Measurements from ENCODE around the gene SORD.
"Not testable (repeated sequence)": the region's sequence is repeated elsewhere in the genome, so short reads cannot be mapped to it uniquely, and the experiment has no call there.

The SORD gene

DNA sequence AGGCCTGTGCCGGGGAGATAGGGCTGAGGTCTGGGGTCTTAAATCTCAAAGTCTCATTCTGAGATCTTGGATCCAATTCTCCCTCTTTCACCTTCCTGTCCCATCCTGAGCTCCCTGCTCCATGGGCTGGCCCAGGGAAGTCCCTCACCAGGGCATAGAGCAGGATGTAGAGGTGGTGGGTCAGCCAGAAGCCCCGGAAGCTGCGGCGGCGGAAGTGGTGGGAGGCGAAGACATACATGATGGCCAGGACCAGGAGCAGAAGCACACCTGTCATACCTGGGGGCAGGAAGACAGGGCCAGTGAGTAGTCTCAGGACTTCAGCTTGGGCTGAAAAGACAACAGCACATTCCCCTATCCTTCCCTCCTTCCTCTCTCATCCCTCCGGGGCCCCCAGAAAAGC, 74.5 kb downstream of the SORD start:
- DNase-seq (ENCODE audit: low read depth), result no peak

GRCh38 chr15:45099549-45100165, 76.7 kb downstream of the SORD start:
- DNase-seq (ENCODE audit: low read depth), result no peak

DNA sequence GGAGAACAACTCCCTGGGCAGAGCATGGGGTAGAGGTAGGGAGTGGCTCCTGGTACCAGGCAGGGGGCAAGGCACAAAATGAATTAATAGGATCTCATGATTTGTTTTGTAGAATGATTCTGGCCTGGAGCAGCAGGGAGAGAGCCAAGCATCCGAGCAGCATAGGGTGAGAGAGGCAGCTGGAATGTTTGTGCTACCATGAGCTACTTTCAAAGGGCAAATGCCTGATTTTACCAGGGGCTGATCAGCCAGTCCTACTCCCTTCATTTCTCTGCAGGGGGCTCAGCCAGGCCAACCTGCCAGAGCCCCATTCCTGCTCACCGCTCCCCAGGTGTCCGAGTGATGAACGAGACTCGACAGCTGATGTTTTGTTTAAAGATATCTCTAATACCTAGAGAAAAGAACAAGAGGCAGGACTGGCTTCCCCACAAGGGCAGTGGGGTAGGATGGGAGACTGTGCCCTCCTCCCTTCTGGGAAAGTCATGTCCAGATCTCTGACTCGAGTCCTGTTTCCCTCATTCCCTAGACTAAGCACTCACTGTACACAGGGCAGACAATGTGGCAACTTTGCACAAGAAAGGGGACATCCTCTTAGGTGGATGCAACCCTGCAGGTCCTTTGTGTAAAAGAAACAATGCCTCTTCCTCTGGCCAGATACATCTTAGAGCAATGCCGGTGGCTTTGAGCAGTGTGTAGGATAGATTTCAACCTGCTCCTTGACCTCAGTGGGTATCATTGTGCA, 78.1 kb downstream of the SORD start:
- DNase-seq (ENCODE audit: low read depth), result no peak

- DNase-seq (ENCODE audit: low read depth), result no peak
Measured at GRCh38 chr15:45101749-45102148, 78.8 kb downstream of the SORD start.

- DNase-seq (ENCODE audit: low read depth), result no peak
Measured at GRCh38 chr15:45102226-45102625, 79.2 kb downstream of the SORD start.

GRCh38 chr15:45104170-45104569, 81.2 kb downstream of the SORD start:
- DNase-seq (ENCODE audit: low read depth), result not testable (repeated sequence)

DNA sequence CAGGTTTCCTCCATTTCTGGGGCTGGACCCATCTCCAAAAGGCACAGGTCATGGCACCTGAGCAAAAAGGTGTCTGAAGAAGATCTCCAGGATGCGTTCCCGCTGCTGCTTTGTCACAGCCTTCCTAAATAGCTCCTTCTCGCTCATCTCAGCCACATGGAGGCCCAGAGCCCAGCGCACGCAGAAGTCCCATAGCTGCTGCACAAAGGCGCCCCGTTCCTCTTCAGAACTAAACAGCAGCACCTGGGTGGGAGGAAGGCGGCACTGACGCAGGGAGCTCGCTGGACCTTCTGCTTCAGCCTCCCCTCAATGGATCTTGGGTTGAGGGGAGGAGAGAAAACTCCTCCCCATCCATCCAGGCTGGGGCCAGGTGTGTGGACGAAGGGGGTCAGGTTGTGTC, 82.6 kb downstream of the SORD start:
- DNase-seq (ENCODE audit: low read depth), result no peak

GRCh38 chr15:45106002-45106790, 83.2 kb downstream of the SORD start:
- DNase-seq (ENCODE audit: low read depth), result no peak

- no peak for DNase-seq (ENCODE audit: low read depth)
Measured at GRCh38 chr15:45107941-45108630, 85.1 kb downstream of the SORD start.

DNA sequence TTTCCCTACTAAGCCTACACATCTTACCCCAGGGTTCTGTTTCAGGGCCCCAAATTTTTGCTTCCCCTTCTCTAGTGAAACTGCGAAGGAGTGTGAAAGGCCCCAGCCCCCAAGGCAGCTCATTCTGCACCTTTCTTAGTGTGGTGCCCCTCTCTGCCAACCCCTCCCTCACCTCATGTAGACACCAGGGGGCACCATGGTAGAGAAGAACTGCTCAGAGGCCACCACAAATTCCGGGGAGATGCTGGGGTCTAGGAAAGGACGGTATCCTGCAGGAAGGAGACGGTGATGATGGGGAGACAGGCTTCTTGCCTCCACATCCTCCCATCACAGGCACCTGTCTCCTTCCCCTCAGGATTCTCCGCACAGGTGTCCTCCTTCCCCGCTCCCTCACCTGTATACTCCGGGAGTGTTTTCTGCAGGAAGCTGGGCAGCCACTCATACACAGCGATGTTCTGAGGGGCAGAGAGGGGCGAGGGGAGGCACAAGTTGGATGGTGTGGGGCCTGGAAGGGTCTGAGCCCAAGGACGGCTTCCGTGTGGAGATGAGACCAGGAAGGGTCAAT, 87.3 kb downstream of the SORD start:
- DNase-seq (ENCODE audit: low read depth), result no peak

DNA sequence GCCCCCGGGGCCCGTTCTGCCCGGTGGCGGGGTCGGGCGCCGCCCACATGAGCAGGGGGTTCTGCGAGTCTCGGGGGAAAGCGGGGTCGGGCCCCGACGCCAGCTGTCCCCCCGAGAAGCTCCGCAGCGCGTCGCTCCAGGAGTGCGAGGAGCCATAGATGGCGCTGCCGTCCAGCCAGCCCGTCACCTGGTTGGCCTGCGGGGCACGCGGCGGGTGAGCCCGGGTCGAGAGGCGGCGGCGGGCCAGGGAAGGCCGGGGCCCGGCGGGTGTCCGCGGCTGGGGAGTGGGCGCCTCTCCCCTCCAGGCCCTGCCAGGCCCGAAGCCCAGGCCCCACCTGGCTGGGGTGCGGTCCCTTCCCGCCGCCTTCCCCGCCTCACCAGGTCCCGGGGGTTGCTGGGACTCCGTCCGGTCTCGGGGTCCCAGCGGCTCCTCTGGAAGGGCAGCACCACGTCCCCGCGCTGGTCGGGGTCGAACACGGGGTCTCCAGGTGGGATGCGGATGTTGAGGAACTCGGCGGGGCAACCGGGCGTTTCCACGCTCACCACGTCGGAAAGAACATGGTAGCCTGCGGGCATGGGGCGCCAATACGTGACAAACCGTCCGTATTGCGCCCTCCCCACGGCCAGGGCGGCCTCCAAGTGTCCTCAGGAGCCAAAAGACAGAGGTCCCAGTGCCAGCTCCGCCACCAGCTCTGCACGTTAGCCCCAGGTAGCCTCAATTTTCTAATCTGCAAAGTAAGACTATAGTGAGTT, 88.6 kb downstream of the SORD start:
- DNase-seq (ENCODE audit: low read depth), result no peak

- no peak for DNase-seq (ENCODE audit: low read depth)
Measured at GRCh38 chr15:45112143-45112590, 89.2 kb downstream of the SORD start.

DNA sequence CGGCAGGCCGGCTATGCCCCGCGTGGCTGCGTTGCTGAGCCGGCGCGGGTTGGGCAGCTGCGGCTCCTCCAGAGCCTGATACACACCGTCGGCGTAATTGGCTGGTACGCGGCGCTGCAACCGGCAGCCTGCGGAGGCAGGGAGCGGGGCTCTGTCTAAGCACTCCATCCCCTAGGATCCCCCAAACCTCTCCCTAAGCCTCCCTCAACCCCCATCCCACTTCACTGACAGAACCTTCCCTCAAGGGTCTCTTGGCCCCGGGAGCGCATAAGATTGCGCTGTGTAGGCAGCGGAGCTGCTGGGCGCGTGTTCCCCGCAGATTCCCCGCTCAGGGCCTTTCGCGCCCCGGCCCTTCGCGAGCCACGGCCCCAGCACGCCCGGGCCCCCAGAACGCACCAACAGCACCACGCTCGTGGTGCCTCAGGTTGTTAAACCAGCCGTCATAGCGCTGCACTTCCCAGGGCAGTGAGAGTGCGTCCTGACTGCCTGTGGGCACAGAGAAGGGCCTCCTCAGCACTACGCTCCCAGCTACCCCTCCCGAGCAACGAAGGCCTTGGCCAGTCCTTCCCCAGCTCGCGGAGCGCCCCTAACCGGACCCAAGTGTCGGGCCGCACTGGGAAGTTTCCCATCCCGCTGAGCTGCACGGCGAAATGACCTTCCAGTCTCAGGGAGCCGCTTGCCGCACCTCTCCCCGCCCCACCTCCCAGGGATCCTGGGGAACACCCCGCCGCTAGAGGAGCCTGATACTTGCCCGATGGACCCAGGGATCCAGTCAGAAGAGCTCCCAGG, 89.8 kb downstream of the SORD start:
- DNase-seq (ENCODE audit: low read depth), result no peak

GRCh38 chr15:45113380-45113990, 90.5 kb downstream of the SORD start:
- DNase-seq (ENCODE audit: low read depth), result no peak

DNA sequence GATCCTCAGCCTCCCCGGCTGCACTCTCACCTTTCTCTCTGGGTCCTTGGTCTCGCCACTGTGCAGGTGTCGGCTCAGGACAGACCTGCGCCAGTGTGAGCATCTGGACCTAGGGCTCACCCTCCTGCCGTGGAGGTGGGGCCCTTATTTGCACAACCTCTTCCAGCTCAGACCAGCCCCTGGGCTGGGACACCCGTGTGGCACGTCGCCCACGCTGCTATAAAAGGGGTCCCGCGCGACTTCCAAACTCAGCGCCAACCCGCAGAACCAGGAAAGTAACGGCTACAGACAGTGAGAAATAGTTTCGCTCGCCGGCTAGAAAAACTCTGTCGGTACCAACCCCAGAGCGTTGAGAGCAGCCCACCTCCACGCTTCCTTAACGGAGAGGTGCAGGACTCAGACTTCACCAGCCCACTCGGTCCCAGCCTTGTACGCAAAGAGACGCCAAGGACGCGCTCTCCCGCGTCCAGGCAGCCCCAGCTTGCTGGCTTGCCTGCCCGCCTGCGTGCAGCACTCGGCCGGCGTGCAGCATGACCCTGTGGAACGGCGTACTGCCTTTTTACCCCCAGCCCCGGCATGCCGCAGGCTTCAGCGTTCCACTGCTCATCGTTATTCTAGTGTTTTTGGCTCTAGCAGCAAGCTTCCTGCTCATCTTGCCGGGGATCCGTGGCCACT, 91.2 kb downstream of the SORD start, which contains the start of the genes DUOX2 and DUOXA2:
DUOX2 (minus strand) TSS at position 97 of the 675 bp plus-strand sequence. CDS start 761 bp downstream, outside the sequence.
DUOXA2 (plus strand) TSS at position 251 of the 675 bp plus-strand sequence; CDS start at position 531, 280 bp downstream.
- no peak for DNase-seq (ENCODE audit: low read depth)

- no peak for DNase-seq (ENCODE audit: low read depth)
Measured at GRCh38 chr15:45114751-45115085, 91.7 kb downstream of the SORD start.

GRCh38 chr15:45115312-45115820, 92.4 kb downstream of the SORD start:
- DNase-seq (ENCODE audit: low read depth), result no peak

DNA sequence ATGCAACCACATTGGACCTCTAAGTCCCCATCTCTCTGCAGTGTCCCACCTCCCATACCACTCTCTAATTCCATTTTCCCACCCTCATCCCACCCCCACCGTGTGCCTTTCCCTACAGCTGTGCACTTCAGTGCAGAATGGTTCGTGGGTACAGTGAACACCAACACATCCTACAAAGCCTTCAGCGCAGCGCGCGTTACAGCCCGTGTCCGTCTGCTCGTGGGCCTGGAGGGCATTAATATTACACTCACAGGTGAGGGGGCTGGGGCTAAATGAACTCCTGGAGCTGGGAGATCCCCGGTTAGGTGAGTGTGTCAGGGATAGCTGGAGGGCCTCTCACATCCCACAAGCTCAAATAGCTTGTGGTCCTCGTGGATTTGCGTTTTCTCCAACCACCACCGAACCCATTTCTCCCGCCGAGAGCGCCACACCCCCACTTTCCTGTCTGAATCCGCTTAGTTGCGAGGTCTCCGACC, 93.0 kb downstream of the SORD start:
- DNase-seq (ENCODE audit: low read depth), result no peak

Data from stimulated activated CD8-positive, alpha-beta memory T cell treated with anti-CD3 and anti-CD28 coated beads, Interleukin-12 subunit alpha, Interleukin-12 subunit beta, amount 100 ng/mL, for 1 hour (primary cell).